ENCODE data around the gene ITPR1. TPM values are rescaled to one million over a fixed set of nuclear protein-coding genes. Genes with fewer than 3 reads are reported as not detected.

The ITPR1 gene
- total and polyA plus RNA-seq, 10 of the 15 experiments (the other 5 are each of a cell fraction or from before 2014, with no cell fraction given), result 12.2 to 239 (median 28.4) TPM

GRCh38 chr3:4561661-4562060, 68.5 kb downstream of the ITPR1 start:
- Histone ChIP-seq H3K27me3 (replicated peaks in 1 of 2; ENCODE audit: control insufficient read depth in 2 of 2, insufficient read depth in 2 of 2, low read length in 1 of 2) (no peaks in the 10 kb centered on the region), H3K9ac (ENCODE audit: control insufficient read depth, insufficient read depth, low read length) (no peak overlapping the region), H2AFZ (ENCODE audit: control insufficient read depth, low read depth, low read length) (no peak overlapping the region), H3K4me2 (ENCODE audit: control insufficient read depth, insufficient read depth) (no peak overlapping the region), H3K4me3 (no peak overlapping the region), H3K9me3 (replicated peaks; ENCODE audit: control insufficient read depth, insufficient read depth, low read length) (peaks cover 1% of the 10 kb centered on the region; the same call in 1 of the 3 replicates), H3K36me3 (ENCODE audit: control insufficient read depth in 2 of 2, insufficient read depth in 2 of 2, low read length in 1 of 2) (no peaks in the 10 kb centered on the region; a peak in 1 of 4 replicates), H4K20me1 (ENCODE audit: control insufficient read depth, insufficient read depth) (no peaks in the 10 kb centered on the region), H3K27ac (ENCODE audit: control insufficient read depth, insufficient read depth) (no peak overlapping the region), H3K79me2 (ENCODE audit: control insufficient read depth, insufficient read depth, low read length) (no peaks in the 10 kb centered on the region), H3K4me1 (ENCODE audit: control insufficient read depth, insufficient read depth, low read length) (no peaks in the 10 kb centered on the region)
- BruUV-seq (replicated peaks), result no TSS peak
- FAIRE-seq (no peak), DNase-seq (ENCODE audit: low read depth, low spot score) (no peak), ATAC-seq (no peak)
- ChIA-PET POLR2A (interaction anchor here (1.2 kb wide), 1 partner anchor 23 kb away, joined by 3 read pairs; no protein-coding TSS in a partner anchor), SMC1A (ENCODE audit: uncharacterized antibody, unreplicated experiment) (interaction anchor here (0.7 to 1.2 kb wide), 6 partner anchors 9 to 211 kb away, joined by 3 to 5 read pairs (median 3); no protein-coding TSS in a partner anchor), RAD21 (ENCODE audit: unreplicated experiment) (no interaction called here), CTCF (interaction anchor here (0.9 kb wide), 1 partner anchor 72 kb away, joined by 3 read pairs; no protein-coding TSS in a partner anchor)
- in situ Hi-C loops (cut with MboI), result no loop called here
- intact Hi-C loops (cut with micrococcal nuclease; ENCODE audit: unreplicated experiment), result no loop called here
- 49% methylated on average over 2 of the region's 2 CpGs for WGBS (ENCODE audit: insufficient coverage, insufficient replicate concordance, low lambda C conversion rate, missing lambda C conversion rate)
- TF ChIP-seq BCL11A (IDR thresholded peaks at IDR 0.05; ENCODE audit: low read depth, low read length), result no peak
- TF ChIP-seq, protein P1, sequence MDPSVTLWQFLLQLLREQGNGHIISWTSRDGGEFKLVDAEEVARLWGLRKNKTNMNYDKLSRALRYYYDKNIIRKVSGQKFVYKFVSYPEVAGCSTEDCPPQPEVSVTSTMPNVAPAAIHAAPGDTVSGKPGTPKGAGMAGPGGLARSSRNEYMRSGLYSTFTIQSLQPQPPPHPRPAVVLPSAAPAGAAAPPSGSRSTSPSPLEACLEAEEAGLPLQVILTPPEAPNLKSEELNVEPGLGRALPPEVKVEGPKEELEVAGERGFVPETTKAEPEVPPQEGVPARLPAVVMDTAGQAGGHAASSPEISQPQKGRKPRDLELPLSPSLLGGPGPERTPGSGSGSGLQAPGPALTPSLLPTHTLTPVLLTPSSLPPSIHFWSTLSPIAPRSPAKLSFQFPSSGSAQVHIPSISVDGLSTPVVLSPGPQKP (IDR thresholded peaks at IDR 0.05; ENCODE audit: low read depth, low read length), result no peak
- no peak for TF ChIP-seq SMAD5 (IDR thresholded peaks at IDR 0.05; ENCODE audit: low read depth)

- Histone ChIP-seq H3K27ac (ENCODE audit: control insufficient read depth, insufficient read depth) (no peak overlapping the region), H4K20me1 (ENCODE audit: control insufficient read depth, insufficient read depth) (no peaks in the 10 kb centered on the region), H3K9ac (ENCODE audit: control insufficient read depth, insufficient read depth, low read length) (no peak overlapping the region), H3K4me1 (ENCODE audit: control insufficient read depth, insufficient read depth, low read length) (no peaks in the 10 kb centered on the region), H3K4me2 (ENCODE audit: control insufficient read depth, insufficient read depth) (no peak overlapping the region), H3K36me3 (ENCODE audit: control insufficient read depth in 2 of 2, insufficient read depth in 2 of 2, low read length in 1 of 2) (no peaks in the 10 kb centered on the region; a peak in 1 of 4 replicates), H3K27me3 (replicated peaks in 1 of 2; ENCODE audit: control insufficient read depth in 2 of 2, insufficient read depth in 2 of 2, low read length in 1 of 2) (no peaks in the 10 kb centered on the region), H3K79me2 (ENCODE audit: control insufficient read depth, insufficient read depth, low read length) (no peaks in the 10 kb centered on the region), H3K4me3 (no peak overlapping the region), H3K9me3 (replicated peaks; ENCODE audit: control insufficient read depth, insufficient read depth, low read length) (no peaks in the 10 kb centered on the region), H2AFZ (ENCODE audit: control insufficient read depth, low read depth, low read length) (no peak overlapping the region)
- intact Hi-C loops (cut with micrococcal nuclease; ENCODE audit: unreplicated experiment) (no loop called here), in situ Hi-C loops (cut with MboI) (no loop called here)
- ChIA-PET CTCF (no interaction called here), SMC1A (ENCODE audit: uncharacterized antibody, unreplicated experiment) (no interaction called here), POLR2A (no interaction called here), RAD21 (ENCODE audit: unreplicated experiment) (no interaction called here)
- no peak for DNase-seq (ENCODE audit: low read depth, low spot score)
- no peak for FAIRE-seq
- WGBS (ENCODE audit: insufficient coverage, insufficient replicate concordance, low lambda C conversion rate, missing lambda C conversion rate), result 86% methylated on average over 4 of the region's 4 CpGs
- no peak for ATAC-seq
- no TSS peak for BruUV-seq (replicated peaks)
- TF ChIP-seq, protein P2, sequence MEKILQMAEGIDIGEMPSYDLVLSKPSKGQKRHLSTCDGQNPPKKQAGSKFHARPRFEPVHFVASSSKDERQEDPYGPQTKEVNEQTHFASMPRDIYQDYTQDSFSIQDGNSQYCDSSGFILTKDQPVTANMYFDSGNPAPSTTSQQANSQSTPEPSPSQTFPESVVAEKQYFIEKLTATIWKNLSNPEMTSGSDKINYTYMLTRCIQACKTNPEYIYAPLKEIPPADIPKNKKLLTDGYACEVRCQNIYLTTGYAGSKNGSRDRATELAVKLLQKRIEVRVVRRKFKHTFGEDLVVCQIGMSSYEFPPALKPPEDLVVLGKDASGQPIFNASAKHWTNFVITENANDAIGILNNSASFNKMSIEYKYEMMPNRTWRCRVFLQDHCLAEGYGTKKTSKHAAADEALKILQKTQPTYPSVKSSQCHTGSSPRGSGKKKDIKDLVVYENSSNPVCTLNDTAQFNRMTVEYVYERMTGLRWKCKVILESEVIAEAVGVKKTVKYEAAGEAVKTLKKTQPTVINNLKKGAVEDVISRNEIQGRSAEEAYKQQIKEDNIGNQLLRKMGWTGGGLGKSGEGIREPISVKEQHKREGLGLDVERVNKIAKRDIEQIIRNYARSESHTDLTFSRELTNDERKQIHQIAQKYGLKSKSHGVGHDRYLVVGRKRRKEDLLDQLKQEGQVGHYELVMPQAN (conservative IDR thresholded peaks at IDR 0.05), result no peak
- no peak for TF ChIP-seq NR2C1 (IDR thresholded peaks at IDR 0.05)
- no peak for TF ChIP-seq CHD1 (IDR thresholded peaks at IDR 0.05; ENCODE audit: low read depth, low read length)
- TF ChIP-seq ZNF274 (IDR thresholded peaks at IDR 0.05; ENCODE audit: insufficient read depth, insufficient read length), result no peak
- TF ChIP-seq HDGF (IDR thresholded peaks at IDR 0.05), result no peak
- no peak for TF ChIP-seq SMC3 (IDR thresholded peaks at IDR 0.05; ENCODE audit: borderline replicate concordance, low read length)
- no peak for TF ChIP-seq NFXL1 (IDR thresholded peaks at IDR 0.05; ENCODE audit: borderline replicate concordance)
- TF ChIP-seq ZBED1 (IDR thresholded peaks at IDR 0.05; ENCODE audit: borderline replicate concordance), result no peak
- TF ChIP-seq BMI1 (IDR thresholded peaks at IDR 0.05; ENCODE audit: borderline replicate concordance), result no peak
- TF ChIP-seq MYB (IDR thresholded peaks at IDR 0.05; ENCODE audit: borderline replicate concordance, low read depth, low read length), result no peak
- no peak for TF ChIP-seq SUPT20H (IDR thresholded peaks at IDR 0.05; ENCODE audit: borderline replicate concordance, control insufficient read depth, low read depth, low read length)
Measured at GRCh38 chr3:4562595-4562994, 69.4 kb downstream of the ITPR1 start.

Measured in GM12878 (cell line).